ENCODE measurements around the gene VWA8. TPM values are rescaled to one million over a fixed set of nuclear protein-coding genes. Genes with fewer than 3 reads are reported as not detected.

Gene VWA8
- total and polyA plus RNA-seq, 2 of the 13 experiments (the other 11 are each of a cell fraction or from before 2014, with no cell fraction given) = 9.1 to 17.3 TPM

GRCh38 chr13:41697578-41697977 lies 263.3 kb downstream of the VWA8 start:
- FAIRE-seq (no peak), ATAC-seq (no peak), DNase-seq (ENCODE audit: low spot score) (no peak)
- Histone ChIP-seq H3K4me1 (ENCODE audit: insufficient read depth, low read length) (peaks cover 2% of the 10 kb centered on the region; the same call in 1 of the 2 replicates), H3K79me2 (ENCODE audit: insufficient read depth, low read length) (no peaks in the 10 kb centered on the region), H4K20me1 (ENCODE audit: insufficient read depth, low read length) (no peaks in the 10 kb centered on the region), H3K9ac (ENCODE audit: insufficient read depth, low read depth, low read length) (no peak overlapping the region), H2AFZ (ENCODE audit: low read length) (no peak overlapping the region), H3K27me3 (ENCODE audit: control insufficient read depth in 1 of 2, insufficient read depth in 2 of 2, low read length in 2 of 2) (no peaks in the 10 kb centered on the region), H3K4me2 (ENCODE audit: low read depth, low read length) (no peak overlapping the region), H3K27ac (ENCODE audit: extremely low read length, insufficient read depth, low read length) (no peak overlapping the region), H3K4me3 (replicated peaks in 1 of 3; ENCODE audit: insufficient read depth in 1 of 3, low read depth in 2 of 3, low read length in 3 of 3) (no peak overlapping the region), H3K9me3 (ENCODE audit: low read length) (no peaks in the 10 kb centered on the region), H3K36me3 (replicated peaks in 1 of 2; ENCODE audit: control insufficient read depth in 1 of 2, insufficient read depth in 2 of 2, low read length in 2 of 2) (peaks cover 0 to 5% of the 10 kb centered on the region in 2 experiments; a peak in 3 of 5 replicates)
- POLR2A ChIA-PET = no interaction called here
- in situ Hi-C loops (cut with HindIII; ENCODE audit: extremely low pct_ligation_motif_present, low pct_unique_long_range_greater_than_20kb) = no loop called here
- intact Hi-C loops (cut with micrococcal nuclease; ENCODE audit: unreplicated experiment) = no loop called here
- no peak for TF ChIP-seq SNRNP70 (IDR thresholded peaks at IDR 0.05; ENCODE audit: low read depth, low read length)
- no peak for TF ChIP-seq ZNF549 (CRISPR knock-in tag; IDR thresholded peaks at IDR 0.05)
- no peak for TF ChIP-seq ZSCAN9 (CRISPR knock-in tag; IDR thresholded peaks at IDR 0.05; ENCODE audit: borderline replicate concordance)
- TF ChIP-seq KLF11 (CRISPR knock-in tag; IDR thresholded peaks at IDR 0.05) = no peak
- TF ChIP-seq ZFP41 (CRISPR knock-in tag; IDR thresholded peaks at IDR 0.05; ENCODE audit: borderline replicate concordance) = no peak
- TF ChIP-seq HNF4G (IDR thresholded peaks at IDR 0.05; ENCODE audit: borderline replicate concordance, low read depth, low read length) = no peak
- no peak for TF ChIP-seq HNF4G (CRISPR knock-in tag; IDR thresholded peaks at IDR 0.05; ENCODE audit: borderline replicate concordance, low read depth)
- TF ChIP-seq TBL1XR1 (IDR thresholded peaks at IDR 0.05; ENCODE audit: borderline replicate concordance, low read length, partially characterized antibody) = no peak
- no peak for TF ChIP-seq GPN1 (CRISPR knock-in tag; IDR thresholded peaks at IDR 0.05; ENCODE audit: borderline replicate concordance)
- no peak for TF ChIP-seq SMYD3 (CRISPR knock-in tag; IDR thresholded peaks at IDR 0.05)
- no peak for TF ChIP-seq ZKSCAN5 (CRISPR knock-in tag; IDR thresholded peaks at IDR 0.05)
- no peak for TF ChIP-seq MED1 (CRISPR knock-in tag; IDR thresholded peaks at IDR 0.05)
- no peak for TF ChIP-seq ZGPAT (CRISPR knock-in tag; IDR thresholded peaks at IDR 0.05)
- no peak for TF ChIP-seq ZBTB38 (CRISPR knock-in tag; IDR thresholded peaks at IDR 0.05)
- no peak for TF ChIP-seq ZNF3 (CRISPR knock-in tag; IDR thresholded peaks at IDR 0.05)
- no peak for TF ChIP-seq TCF12 (IDR thresholded peaks at IDR 0.05)
- no peak for TF ChIP-seq TCF12 (CRISPR knock-in tag; IDR thresholded peaks at IDR 0.05)
- TF ChIP-seq, protein P1, sequence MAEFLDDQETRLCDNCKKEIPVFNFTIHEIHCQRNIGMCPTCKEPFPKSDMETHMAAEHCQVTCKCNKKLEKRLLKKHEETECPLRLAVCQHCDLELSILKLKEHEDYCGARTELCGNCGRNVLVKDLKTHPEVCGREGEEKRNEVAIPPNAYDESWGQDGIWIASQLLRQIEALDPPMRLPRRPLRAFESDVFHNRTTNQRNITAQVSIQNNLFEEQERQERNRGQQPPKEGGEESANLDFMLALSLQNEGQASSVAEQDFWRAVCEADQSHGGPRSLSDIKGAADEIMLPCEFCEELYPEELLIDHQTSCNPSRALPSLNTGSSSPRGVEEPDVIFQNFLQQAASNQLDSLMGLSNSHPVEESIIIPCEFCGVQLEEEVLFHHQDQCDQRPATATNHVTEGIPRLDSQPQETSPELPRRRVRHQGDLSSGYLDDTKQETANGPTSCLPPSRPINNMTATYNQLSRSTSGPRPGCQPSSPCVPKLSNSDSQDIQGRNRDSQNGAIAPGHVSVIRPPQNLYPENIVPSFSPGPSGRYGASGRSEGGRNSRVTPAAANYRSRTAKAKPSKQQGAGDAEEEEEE (CRISPR knock-in tag; IDR thresholded peaks at IDR 0.05; ENCODE audit: borderline replicate concordance) = no peak
- no TSS peak for BruUV-seq (replicated peaks)
- CTCF ChIA-PET (ENCODE audit: low intra/inter-chr PET ratio, low total read pairs) = no interaction called here
- WGBS (ENCODE audit: low lambda C conversion rate) = 98% methylated on average over 6 of the region's 6 CpGs
